Measurements from ENCODE around the gene AOPEP. TPM values are rescaled to one million over a fixed set of nuclear protein-coding genes. Genes with fewer than 3 reads are reported as not detected.

AOPEP gene
- total and polyA plus RNA-seq, 2 of the 13 experiments (the other 11 are each of a cell fraction or from before 2014, with no cell fraction given) = 22.2 to 41.6 TPM

DNA sequence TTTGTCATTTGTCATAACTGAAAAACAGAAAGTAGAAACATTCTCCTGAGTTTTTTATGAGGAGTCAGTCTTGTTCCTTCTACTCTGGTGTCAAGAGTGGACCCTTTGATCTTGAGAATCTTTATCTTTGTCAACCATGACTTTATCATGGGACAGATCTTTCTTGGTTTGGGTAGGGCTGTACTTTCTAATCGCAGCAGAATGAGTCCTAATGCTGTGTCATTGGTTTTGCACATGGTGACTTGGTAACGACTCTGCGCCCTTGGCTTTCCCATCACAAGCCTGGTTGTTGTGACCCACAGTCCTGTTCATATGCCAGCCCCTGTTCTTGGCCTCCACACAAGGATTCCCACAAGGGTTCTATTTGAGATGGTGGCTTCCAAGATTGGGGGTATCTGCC lies 45.6 kb downstream of the AOPEP start:
- no peak overlapping the region for H3K4me3 ChIP-seq (replicated peaks in 1 of 3; ENCODE audit: insufficient read depth in 1 of 3, low read depth in 2 of 3, low read length in 3 of 3)
- DNase-seq (ENCODE audit: low spot score) = no peak
- WGBS (ENCODE audit: low lambda C conversion rate) = 95% methylated on average over 3 of the region's 3 CpGs
- H3K27me3 ChIP-seq (ENCODE audit: control insufficient read depth in 1 of 2, insufficient read depth in 2 of 2, low read length in 2 of 2) = no peaks in the 10 kb centered on the region
- FAIRE-seq = no peak
- H3K9ac ChIP-seq (ENCODE audit: insufficient read depth, low read depth, low read length) = no peak overlapping the region
- ATAC-seq = no peak
- in situ Hi-C loops (cut with HindIII; ENCODE audit: extremely low pct_ligation_motif_present, low pct_unique_long_range_greater_than_20kb) (no loop called here), intact Hi-C loops (cut with micrococcal nuclease; ENCODE audit: unreplicated experiment) (no loop called here)
- H2AFZ ChIP-seq (ENCODE audit: low read length) = no peak overlapping the region
- H3K4me2 ChIP-seq (ENCODE audit: low read depth, low read length) = no peak overlapping the region
- TF ChIP-seq CBX2 (IDR thresholded peaks at IDR 0.05; ENCODE audit: low read depth, low read length) (no peak), CBX2 (CRISPR knock-in tag; IDR thresholded peaks at IDR 0.05; ENCODE audit: low read depth) (no peak), ZNF781 (CRISPR knock-in tag; IDR thresholded peaks at IDR 0.05; ENCODE audit: borderline replicate concordance, not compliant biosample characterization) (no peak), POLR2A (IDR thresholded peaks at IDR 0.05; ENCODE audit: insufficient read depth in 1 of 2, low read depth in 2 of 2, low read length in 2 of 2) (no peak), ZSCAN20 (CRISPR knock-in tag; IDR thresholded peaks at IDR 0.05; ENCODE audit: borderline replicate concordance) (no peak), ZNF607 (CRISPR knock-in tag; IDR thresholded peaks at IDR 0.05; ENCODE audit: borderline replicate concordance) (no peak), YEATS4 (CRISPR knock-in tag; IDR thresholded peaks at IDR 0.05; ENCODE audit: borderline replicate concordance) (no peak), HDAC6 (IDR thresholded peaks at IDR 0.05; ENCODE audit: low read depth, low read length) (no peak), RARA (CRISPR knock-in tag; IDR thresholded peaks at IDR 0.05) (no peak), ZNF343 (CRISPR knock-in tag; IDR thresholded peaks at IDR 0.05) (no peak), SPEN (CRISPR knock-in tag; IDR thresholded peaks at IDR 0.05; ENCODE audit: low read depth) (no peak)
- TF ChIP-seq, protein P1, sequence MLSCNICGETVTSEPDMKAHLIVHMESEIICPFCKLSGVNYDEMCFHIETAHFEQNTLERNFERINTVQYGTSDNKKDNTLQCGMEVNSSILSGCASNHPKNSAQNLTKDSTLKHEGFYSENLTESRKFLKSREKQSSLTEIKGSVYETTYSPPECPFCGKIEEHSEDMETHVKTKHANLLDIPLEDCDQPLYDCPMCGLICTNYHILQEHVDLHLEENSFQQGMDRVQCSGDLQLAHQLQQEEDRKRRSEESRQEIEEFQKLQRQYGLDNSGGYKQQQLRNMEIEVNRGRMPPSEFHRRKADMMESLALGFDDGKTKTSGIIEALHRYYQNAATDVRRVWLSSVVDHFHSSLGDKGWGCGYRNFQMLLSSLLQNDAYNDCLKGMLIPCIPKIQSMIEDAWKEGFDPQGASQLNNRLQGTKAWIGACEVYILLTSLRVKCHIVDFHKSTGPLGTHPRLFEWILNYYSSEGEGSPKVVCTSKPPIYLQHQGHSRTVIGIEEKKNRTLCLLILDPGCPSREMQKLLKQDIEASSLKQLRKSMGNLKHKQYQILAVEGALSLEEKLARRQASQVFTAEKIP (CRISPR knock-in tag; IDR thresholded peaks at IDR 0.05; ENCODE audit: borderline replicate concordance) = no peak
- TF ChIP-seq, protein P2, sequence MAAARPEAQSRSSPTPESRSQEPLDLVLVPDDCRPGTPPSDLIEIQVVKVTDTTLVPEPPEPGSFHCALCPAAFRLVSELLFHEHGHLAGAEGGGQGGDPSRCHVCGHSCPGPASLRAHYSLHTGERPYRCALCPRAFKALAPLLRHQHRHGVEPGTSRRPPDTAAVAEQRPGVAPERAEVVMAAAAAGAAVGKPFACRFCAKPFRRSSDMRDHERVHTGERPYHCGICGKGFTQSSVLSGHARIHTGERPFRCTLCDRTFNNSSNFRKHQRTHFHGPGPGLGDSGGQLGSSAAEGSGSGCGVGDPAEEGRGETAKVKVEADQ (CRISPR knock-in tag; IDR thresholded peaks at IDR 0.05; ENCODE audit: borderline replicate concordance) = no peak
- peaks cover 0 to 4% of the 10 kb centered on the region in 2 experiments; a peak in 2 of 5 replicates for H3K36me3 ChIP-seq (replicated peaks in 1 of 2; ENCODE audit: control insufficient read depth in 1 of 2, insufficient read depth in 2 of 2, low read length in 2 of 2)
- no peaks in the 10 kb centered on the region for H3K79me2 ChIP-seq (ENCODE audit: insufficient read depth, low read length)
- peaks cover 4% of the 10 kb centered on the region; the same call in 1 of the 2 replicates for H3K4me1 ChIP-seq (ENCODE audit: insufficient read depth, low read length)
- ChIA-PET POLR2A (no interaction called here), CTCF (ENCODE audit: low intra/inter-chr PET ratio, low total read pairs) (no interaction called here)
- H3K27ac ChIP-seq (ENCODE audit: extremely low read length, insufficient read depth, low read length) = no peak overlapping the region
- no peaks in the 10 kb centered on the region for H3K9me3 ChIP-seq (ENCODE audit: low read length)
- no peaks in the 10 kb centered on the region for H4K20me1 ChIP-seq (ENCODE audit: insufficient read depth, low read length)
- no TSS peak for BruUV-seq (replicated peaks)
